CD4-positive, alpha-beta T cell treated with Interleukin-15 for 1 hour (primary cell): ENCODE measurements around the gene RIPOR3.

Experiments used
- DNase-seq: peaks from one replicate; pipeline ENCODE4 v3.0.0-alpha.2; 2020

RIPOR3 gene, protein sequence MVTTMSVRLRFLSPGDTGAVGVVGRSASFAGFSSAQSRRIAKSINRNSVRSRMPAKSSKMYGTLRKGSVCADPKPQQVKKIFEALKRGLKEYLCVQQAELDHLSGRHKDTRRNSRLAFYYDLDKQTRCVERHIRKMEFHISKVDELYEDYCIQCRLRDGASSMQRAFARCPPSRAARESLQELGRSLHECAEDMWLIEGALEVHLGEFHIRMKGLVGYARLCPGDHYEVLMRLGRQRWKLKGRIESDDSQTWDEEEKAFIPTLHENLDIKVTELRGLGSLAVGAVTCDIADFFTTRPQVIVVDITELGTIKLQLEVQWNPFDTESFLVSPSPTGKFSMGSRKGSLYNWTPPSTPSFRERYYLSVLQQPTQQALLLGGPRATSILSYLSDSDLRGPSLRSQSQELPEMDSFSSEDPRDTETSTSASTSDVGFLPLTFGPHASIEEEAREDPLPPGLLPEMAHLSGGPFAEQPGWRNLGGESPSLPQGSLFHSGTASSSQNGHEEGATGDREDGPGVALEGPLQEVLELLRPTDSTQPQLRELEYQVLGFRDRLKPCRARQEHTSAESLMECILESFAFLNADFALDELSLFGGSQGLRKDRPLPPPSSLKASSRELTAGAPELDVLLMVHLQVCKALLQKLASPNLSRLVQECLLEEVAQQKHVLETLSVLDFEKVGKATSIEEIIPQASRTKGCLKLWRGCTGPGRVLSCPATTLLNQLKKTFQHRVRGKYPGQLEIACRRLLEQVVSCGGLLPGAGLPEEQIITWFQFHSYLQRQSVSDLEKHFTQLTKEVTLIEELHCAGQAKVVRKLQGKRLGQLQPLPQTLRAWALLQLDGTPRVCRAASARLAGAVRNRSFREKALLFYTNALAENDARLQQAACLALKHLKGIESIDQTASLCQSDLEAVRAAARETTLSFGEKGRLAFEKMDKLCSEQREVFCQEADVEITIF

DNA sequence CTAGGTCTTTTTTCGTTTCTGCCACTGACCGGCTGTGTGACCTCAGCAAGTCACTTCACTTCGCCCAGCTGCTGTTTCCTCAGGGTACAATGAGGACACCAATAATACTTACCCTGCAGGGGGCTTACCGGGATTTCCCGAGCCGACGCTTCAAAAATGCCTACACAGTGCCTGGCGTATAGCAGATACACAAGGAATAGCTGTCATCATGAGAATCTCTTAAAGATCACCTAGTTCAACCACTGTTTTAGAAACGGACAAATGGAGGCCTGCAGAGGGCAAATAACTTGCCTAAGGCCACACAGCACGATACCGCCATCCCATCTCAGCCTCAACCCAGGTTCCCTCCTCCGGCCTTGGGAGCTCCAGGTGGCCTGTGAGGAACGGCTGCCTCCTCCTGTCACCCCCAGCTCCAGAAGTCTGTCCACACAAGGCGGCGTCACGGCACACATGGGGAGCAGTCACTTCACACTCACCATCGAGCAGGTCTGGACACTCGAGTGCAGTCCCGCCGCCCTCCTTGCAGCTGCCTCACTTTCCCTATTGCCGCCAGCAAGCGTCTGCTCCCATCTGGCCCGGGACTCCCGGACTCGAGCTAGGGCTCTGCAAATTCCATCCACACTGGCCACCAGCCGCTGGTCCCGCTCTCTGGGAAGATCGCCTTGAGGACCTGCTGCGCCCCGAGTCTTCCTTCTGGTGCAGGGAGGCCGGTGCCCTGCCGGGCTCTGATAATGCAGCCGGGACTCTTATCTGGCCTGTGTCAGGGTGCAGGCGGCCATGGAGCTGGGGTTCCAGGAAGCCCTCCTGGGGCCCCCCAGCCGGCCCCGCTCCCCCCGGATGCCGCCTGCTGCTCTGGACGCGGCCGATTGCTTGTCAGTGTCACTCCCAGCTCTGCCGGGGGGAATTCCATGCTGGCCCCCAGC lies at the start of gene RIPOR3:
Gene RIPOR3 (minus strand): TSS at position 893 of the 923 bp plus-strand sequence. CDS start 414 bp downstream, at position 479.
- DNase-seq, result no peak

DNA sequence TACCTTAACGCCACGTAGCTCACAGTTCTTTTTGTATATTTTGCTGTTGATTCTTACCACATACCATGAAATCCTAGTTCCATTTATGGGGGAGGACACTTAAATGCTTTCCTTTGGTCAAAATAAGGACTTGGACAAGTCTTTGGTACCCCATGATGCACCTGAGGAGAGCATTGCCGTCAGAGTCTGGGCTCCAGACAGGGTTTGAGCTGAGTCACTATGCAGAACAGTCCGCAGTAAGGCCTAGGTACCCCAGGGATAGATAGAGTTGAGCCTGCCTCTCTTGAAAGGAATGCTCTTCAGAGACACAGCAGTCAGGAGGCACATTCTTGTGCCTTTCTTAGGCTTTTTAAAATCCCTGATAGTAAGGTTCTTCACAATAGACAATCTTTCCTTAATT lies 46.0 kb upstream of the RIPOR3 start:
- no peak for DNase-seq

DNA sequence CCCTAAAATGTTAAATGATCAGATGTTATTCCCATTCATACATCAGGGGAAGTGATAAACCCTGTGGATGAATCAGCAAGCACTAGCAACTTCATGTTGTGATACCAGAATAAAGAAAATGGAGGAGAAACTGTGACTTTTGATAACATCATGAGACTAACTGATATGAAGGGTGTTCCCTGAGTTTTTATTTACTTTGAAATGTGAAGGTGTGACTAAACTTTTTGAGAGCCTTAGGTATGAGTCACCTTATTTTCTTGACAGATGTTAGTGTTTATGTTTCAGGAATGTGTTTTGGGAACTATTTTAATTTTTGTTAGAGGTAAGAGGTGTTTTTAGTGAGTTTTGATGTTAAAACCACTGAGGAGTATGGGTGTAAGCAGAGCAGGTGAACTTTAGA lies 44.5 kb upstream of the RIPOR3 start:
- no peak for DNase-seq

DNA sequence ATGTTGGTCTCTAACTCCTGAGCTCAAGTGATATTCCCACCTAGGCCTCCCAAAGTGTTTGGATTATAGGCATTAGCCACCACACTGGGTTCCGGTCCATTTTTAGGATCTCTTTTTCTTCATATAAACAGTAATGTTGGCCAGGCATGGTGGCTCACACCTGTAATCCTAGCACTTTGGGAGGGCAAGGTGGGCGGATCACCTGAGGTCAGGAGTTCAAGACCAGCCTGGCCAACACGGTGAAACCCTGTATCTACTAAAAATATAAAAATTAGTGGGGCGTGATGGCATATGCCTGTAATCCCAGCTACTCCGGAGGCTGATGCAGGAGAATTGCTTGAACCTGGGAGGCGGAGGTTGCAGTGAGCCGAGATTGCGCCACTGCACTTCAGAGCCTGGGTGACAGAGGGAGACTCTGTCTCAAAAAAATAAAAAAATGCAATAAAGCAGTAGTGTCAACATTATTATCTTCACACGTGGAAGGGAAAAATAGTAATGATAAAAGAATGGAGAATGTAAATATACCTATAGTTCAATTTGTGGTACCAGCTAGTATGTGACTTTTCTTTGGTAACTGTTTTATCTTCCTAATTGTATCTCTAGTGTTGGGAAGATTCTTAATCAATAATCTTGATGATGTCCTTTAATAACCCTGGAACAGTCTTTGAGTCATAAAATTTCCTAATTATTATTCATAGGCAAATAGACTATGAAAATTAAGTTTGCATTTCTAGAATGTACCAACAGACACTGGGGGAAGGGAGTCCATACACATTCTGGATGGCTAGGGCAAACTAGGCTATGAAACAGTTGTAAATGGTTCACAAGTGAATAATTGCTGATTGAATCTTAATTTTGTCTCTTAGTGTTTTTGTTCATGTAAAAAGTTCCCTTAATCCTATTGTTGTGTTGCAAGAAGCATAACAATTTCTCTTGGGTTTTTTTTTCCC lies 43.7 kb upstream of the RIPOR3 start:
- no peak for DNase-seq

DNA sequence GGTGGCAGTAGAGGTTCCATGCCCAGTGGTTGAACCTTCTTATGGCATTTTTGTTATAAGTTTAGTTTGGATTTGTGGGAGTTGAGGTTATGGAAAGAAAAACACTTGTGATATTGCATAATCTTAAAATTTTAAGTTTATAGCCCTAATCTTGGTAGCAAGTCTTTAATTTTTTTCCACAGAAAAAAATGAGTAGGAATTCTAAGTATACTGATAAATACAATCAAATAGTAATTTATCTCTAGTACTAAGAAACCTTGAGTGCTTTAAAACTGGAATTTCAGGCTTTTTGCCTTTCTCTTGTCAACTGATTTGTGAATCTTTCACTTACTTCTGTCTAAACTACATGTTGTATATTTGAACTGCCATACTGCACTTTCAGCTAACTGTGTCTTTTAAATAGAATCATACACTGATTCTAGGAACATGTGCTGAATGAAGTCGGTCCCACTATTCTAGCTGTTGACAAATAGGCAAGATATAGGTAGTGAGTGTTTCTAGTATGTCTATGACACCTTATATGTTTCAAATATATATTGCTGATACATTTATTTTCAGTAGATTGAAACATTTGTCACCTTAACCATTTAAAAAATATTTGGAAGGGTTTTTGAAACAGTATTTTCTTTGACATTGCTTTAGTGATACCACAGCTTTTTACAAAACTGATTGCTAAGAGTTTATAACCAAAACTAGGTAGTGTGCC lies 42.5 kb upstream of the RIPOR3 start:
- no peak for DNase-seq

DNA sequence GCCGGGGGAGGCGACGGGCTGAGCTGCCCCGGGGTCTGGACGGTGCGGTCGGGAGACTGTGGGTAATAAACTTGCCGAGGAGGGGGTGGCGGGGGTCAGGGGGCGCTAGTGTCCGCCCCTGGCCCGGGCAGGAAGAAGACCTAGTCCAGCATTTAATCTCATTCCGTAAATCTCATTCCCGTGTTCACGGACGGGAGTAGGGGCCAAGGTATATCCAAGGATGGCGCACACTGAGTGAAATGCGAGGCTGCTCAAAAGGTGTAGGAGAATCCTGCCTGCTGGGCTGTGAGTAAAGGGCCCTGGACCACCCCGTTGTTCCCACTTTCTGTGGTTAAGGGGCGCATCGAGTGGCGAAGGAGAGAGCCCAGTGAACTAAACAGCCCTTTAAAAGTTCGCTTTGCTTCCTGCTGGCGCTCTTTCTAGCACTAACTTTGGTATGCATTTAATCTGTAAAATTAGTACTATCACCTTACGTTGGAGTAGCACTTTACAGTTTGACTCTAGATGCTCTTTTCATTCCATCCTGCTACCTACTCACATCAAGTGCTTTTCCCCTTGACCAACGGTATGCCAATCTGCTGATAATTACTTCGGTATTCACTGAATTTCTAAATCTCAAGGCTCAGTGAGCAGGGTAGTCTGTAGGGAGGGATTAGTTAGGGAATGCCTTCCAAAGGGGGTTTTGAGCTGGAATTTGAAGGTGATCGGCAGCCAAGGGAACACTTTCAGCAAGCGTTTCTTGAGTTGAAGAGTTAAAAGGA lies 40.8 kb upstream of the RIPOR3 start:
- DNase-seq, result no peak

DNA sequence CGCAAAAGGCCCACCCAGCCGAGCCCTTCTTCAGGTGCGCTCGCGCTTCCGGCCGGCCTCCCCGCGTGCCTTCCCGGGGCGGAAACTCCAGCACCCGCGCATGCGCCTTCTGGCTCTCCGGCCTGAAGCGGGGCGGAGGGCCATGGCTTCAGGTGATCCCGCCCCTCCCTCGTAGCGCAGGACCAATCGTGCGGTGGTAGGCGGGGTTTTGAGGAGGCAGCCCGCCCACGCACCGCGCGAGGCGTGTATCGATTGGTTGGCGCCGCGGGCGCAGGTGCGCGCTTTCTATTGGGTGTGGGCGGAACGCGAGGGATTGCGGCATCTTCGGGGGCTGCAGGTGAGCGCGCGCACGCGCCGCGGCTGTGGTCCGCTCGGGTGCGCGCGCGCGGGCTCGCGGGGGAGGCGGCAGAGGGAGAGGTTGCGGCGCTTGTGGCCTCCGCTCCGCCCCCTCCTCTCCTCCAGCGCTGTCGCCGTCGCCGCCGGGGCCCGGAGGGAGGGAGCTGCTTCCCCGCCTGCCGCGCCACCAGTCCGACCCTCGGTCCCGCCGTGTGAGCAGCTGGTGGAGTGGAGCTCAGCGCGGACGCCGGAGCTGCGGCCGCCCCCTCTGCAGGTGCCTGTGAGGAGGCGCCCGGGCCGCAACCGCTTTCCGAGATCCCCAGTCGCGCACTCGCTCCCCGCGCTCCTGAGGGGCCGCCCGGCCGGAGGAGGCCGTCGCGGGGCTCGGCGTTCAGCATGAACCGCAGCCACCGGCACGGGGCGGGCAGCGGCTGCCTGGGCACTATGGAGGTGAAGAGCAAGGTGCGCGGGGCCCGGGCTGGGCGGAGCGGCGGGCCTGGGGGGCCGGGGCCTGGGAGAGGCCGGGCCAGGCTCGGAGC lies 40.0 kb upstream of the RIPOR3 start, which contains the start of gene PARD6B:
Gene PARD6B (plus strand): TSS at position 526 of the 875 bp plus-strand sequence. CDS start 207 bp downstream, at position 733.
- peak; percentile 99 for DNase-seq

DNA sequence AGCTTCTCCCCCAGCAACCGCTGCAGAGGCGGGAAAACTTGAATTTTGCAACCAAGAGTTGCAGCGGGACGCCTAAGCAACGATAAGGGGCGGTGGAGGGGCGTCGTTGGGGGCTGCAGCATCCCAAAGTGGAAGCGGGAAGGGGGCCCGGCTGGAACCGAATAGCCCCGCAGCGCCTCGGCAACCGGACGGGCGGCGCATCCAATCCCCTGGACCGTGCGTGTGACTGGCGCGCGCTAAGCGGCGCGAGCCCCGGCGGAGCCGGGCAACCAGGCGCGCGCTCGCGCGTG lies 39.4 kb upstream of the RIPOR3 start:
- no peak for DNase-seq

DNA sequence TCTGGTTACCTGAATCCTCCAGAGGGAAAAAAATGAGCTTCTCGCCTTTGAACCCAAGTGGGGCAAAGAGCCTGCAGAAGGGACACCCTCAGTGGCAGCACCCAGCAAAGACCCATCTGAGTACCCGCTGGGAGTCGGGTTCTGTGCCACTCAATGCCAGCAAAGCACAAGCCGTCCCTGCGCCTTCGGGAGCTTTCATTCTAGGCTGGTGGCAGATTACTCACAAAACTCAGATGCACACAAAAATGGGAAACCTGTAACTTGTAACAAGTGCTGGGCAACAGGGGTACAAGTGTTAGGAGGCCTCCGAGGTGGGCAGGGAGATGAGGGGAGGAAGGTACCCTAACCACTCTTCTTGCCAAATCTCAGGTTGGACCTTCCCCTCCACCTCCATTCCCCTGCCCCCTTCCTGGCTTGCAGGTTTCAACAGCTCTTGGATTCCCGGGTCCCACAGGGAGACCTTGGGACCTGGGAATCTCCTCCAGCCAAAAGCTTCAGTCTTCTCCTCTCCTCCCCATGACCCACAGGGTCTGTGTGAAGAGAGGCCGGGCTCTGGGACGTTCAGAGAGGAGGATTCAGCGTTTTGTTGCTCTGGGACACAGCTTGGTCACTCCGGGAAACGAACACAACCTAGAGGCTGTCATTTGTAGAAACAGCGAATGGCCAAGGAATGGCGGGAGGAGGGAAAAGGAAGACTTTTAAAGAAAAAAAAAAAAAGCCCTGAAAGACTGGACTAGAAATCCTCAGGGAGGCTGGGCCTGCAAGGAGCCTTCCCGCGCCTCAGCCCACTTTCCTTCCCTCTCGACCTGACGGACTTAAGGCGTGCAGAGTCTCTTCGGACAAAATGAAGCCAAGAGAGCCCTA lies 38.8 kb upstream of the RIPOR3 start:
- DNase-seq, result no peak

DNA sequence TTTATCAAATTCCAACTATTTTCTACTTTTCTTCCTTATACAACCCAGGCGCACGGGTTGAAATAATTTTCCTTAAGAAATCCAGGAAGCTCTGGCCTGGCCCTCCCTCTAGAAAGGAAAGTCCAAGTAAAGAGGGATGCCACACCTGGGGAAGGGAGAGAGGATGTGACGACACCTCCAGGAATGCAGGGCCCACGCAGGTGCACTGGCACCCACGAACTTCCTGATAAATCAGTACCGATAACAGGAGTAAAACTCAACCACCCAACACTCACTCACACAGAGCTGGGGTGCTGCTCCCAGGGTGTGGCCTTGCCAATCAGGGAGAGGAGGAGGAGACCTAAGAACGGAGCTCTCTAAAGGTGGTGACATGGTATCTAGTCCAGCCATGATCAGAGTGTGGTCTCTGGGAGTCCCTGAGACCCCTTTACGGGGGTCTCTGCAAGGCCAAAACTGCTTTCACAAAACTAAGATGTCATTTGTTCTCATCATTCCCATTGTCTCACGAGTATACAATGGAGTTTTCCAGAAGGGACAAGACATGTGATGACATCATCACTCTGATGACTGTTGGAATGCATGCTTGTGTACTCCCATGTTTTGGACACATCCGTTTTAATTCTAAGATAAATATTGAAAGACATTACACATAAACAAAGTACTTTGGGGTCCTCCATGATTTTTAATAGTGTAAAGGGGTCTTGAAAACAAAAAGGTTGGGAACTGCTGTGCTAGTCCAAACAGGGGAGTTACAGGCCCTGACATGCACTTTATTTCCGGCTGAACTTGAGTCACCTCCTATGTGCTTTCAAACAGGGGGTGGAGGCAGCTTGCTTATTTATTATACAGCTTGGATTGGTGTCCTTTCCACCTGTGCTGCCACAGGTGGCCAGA lies 37.9 kb upstream of the RIPOR3 start:
- no peak for DNase-seq

DNA sequence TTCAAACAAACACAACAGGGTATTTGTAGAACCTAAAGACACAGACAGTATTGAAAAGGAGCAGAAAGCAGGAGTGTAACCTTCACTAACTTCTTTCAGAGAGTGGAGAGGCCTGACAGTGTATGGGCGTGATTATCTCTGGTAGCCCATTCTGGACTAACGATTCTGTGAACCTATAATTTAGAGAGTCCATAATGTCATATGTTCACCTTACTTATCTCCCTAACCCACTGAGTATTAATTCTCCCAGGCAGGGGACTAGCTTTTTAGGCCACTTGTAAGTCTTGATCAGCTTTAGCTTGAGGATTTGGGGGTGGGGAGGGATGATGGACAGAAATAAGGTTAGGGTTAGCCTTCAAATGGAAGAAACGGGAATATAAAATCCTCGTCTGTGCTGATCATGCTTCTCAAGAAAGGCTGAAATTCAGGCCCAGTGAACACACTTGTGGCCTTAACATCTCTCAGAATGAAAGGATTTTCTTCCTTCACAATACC lies 37.2 kb upstream of the RIPOR3 start:
- no peak for DNase-seq

DNA sequence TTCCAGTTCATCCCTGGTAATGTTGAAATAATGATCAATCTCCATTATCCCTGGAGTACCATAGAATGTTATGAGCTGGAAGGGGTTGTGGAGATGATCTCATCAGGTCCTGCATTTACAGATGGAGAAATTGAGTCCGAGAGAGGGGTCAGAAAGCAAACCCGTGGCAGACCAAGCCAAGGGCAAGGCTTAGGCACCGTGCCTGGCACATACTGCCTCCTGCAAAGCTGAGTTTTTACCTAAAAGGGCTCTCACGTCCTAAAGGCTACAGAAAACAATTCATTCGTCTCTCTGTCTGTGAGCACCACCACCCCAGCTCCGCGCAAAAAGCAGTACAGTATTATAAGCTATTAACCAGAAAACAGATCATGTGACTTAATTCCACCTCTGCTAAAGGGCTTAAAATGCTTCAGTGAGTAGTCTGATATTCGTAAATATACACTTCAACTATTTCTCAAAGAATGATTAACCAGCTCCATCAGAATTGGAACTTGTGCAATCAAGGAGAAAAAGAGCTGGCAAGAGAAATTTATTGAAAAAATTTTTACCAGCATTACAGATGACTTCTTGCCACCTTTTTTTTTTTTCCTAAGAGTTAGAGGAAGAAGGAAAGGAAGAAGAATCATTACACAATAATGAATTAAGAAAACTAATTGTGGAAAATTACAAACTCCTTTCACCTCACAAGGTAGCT lies 36.6 kb upstream of the RIPOR3 start:
- DNase-seq, result no peak

DNA sequence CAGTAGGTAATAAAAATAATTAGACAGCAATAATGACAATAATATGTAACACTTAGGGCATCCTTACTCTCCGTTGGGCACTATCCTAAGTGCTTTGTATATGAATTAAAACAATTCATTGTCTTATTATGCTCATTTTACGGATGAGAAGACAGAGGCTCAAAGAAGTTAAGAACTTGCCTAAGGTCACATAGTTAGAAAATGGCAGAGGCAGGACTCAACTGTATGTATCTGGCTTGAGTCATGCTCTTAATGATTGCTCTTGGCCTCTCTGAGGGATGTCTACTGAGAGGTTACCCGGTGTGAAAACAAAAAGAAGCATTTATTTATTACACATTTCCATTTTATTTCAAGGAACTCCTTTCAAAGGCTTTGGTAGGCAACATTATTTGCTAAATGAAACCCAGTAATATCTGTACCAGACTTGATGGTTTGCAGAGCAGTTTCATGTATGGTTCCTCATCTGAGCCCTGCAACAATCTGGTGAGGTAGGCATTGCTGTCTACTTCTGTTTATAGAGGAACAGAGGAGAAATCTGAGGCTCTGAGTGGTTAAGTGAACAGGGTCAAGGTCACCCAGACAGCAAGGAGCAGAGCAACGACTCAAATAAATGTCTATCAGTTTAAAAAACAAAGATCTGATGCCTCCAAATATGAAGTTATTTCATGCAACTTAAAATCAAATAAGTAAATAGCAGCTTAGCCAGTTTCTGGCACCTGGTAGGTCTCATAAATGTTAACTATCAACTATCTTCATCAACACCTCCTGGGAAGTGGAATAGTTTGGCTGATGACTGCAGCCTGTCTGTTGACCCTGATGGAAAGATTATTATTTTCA lies 35.8 kb upstream of the RIPOR3 start:
- DNase-seq, result no peak

DNA sequence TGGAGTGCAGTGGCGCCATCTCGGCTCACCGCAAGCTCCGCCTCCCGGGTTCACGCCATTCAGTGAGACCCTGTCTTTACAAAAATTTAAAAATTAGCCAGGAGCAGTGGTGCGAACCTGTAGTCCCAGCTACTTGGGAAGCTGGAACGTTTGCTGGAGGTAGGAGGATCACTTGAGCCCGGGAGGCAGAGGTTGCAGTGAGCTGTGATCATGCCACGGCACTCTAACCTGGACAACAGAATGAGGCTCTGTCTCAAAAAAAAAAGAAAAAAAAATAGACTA lies 34.3 kb upstream of the RIPOR3 start:
- DNase-seq, result no peak
